OCI-LY7 (cell line): Measurements from ENCODE around the gene STOX2.

Source experiments
- EZH2phosphoT487 ChIP-seq: fragments of 200-600 bp; sonication (generic); IDR thresholded peaks from 2 replicates; pipeline ENCODE4 v1.6.1; 2018; ENCODE audit warnings: low read depth, borderline replicate concordance, mild to moderate bottlenecking, mixed run types, antibody characterized with exemption, low read length, moderate library complexity, mixed read lengths
- TF ChIP-seq, protein P1 (sequence below): fragments of 200-600 bp; sonication (generic); conservative IDR thresholded peaks from 2 replicates; pipeline ENCODE4 v1.5.1; 2014; ENCODE audit warnings: mild to moderate bottlenecking, antibody characterized with exemption, low read length, moderate library complexity, mixed read lengths

- TF ChIP-seq, protein P1, sequence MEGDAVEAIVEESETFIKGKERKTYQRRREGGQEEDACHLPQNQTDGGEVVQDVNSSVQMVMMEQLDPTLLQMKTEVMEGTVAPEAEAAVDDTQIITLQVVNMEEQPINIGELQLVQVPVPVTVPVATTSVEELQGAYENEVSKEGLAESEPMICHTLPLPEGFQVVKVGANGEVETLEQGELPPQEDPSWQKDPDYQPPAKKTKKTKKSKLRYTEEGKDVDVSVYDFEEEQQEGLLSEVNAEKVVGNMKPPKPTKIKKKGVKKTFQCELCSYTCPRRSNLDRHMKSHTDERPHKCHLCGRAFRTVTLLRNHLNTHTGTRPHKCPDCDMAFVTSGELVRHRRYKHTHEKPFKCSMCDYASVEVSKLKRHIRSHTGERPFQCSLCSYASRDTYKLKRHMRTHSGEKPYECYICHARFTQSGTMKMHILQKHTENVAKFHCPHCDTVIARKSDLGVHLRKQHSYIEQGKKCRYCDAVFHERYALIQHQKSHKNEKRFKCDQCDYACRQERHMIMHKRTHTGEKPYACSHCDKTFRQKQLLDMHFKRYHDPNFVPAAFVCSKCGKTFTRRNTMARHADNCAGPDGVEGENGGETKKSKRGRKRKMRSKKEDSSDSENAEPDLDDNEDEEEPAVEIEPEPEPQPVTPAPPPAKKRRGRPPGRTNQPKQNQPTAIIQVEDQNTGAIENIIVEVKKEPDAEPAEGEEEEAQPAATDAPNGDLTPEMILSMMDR = no peak
- no peak for TF ChIP-seq EZH2phosphoT487
Measured at GRCh38 chr4:183967266-183967665, 62.2 kb downstream of the STOX2 start.
